WTC11 (cell line): ENCODE measurements around the gene NCOA1. TPM values are rescaled to one million over a fixed set of nuclear protein-coding genes. Genes with fewer than 3 reads are reported as not detected.

Source experiments
- ATAC-seq: fragments of 200-7000 bp; cut with Tn5 transposase; 2 replicates; pipeline ENCODE4 v1.10.0; 2021; ENCODE audit warnings: mild to moderate bottlenecking, moderate library complexity
- CTCF ChIA-PET: fragments of 300-600 bp; sonication (Branson Sonifier 250); formaldehyde crosslinking; loops from one replicate; lab custom pipeline; 2021; ENCODE audit warnings: antibody characterized with exemption; lab: Charles Lee
- POLR2A ChIA-PET: fragments of 350-600 bp; sonication (Branson Sonifier 250); formaldehyde crosslinking; loops from one replicate; lab custom pipeline; 2021; ENCODE audit warnings: antibody characterized with exemption; lab: Charles Lee
- DNase-seq: peaks from one replicate; pipeline ENCODE4 v3.0.0; 2021; ENCODE audit warnings: low spot score
- H3K27ac Mint-ChIP-seq: 2 replicates; pipeline ENCODE4 v1.8.0; 2021; ENCODE audit warnings: mixed read lengths
- H3K27me3 Mint-ChIP-seq: 2 replicates; pipeline ENCODE4 v1.8.0; 2021; ENCODE audit warnings: low read depth, mild to moderate bottlenecking, moderate library complexity, mixed read lengths
- H3K36me3 Mint-ChIP-seq: 2 replicates; pipeline ENCODE4 v1.8.0; 2021; ENCODE audit warnings: mixed read lengths
- H3K4me1 Mint-ChIP-seq: 2 replicates; pipeline ENCODE4 v1.8.0; 2022; ENCODE audit warnings: mixed read lengths
- H3K4me3 Mint-ChIP-seq: 2 replicates; pipeline ENCODE4 v1.8.0; 2021; ENCODE audit warnings: mild to moderate bottlenecking, moderate library complexity, mixed read lengths
- H3K9me3 Mint-ChIP-seq: 2 replicates; pipeline ENCODE4 v1.8.0; 2021; ENCODE audit warnings: mixed read lengths
- NFATC4 ChIP-seq: fragments of 250-450 bp; sonication (Bioruptor Pico); IDR thresholded peaks from 2 replicates; pipeline ENCODE4 v1.9.0; 2021; ENCODE audit warnings: mild to moderate bottlenecking
- NR1H2 ChIP-seq: sonication (generic); formaldehyde crosslinking; IDR thresholded peaks from 2 replicates; pipeline ENCODE4 v1.9.0; 2021; ENCODE audit warnings: mild to moderate bottlenecking, moderate library complexity, missing genetic modification reagents
- NR3C1 ChIP-seq: sonication (generic); formaldehyde crosslinking; conservative IDR thresholded peaks from 2 replicates; pipeline ENCODE4 v1.8.1; 2023; ENCODE audit warnings: low read depth, mild to moderate bottlenecking, missing genetic modification reagents
- PRRX2 ChIP-seq: fragments of 250-450 bp; sonication (Bioruptor Pico); IDR thresholded peaks from 2 replicates; pipeline ENCODE4 v1.8.0; 2021; ENCODE audit warnings: mild to moderate bottlenecking
- RELA ChIP-seq: sonication (generic); formaldehyde crosslinking; IDR thresholded peaks from 2 replicates; pipeline ENCODE4 v1.8.1; 2022; ENCODE audit warnings: missing genetic modification reagents, mild to moderate bottlenecking, borderline replicate concordance
- TEAD1 ChIP-seq: sonication (generic); formaldehyde crosslinking; IDR thresholded peaks from 2 replicates; pipeline ENCODE4 v1.8.0; 2022; ENCODE audit warnings: mild to moderate bottlenecking, missing genetic modification reagents
- ZBTB21 ChIP-seq: sonication (generic); formaldehyde crosslinking; IDR thresholded peaks from 2 replicates; pipeline ENCODE4 v1.8.1; 2023; ENCODE audit warnings: mild to moderate bottlenecking, missing genetic modification reagents, borderline replicate concordance
- ZNF423 ChIP-seq: fragments of 250-450 bp; sonication (Bioruptor Pico); IDR thresholded peaks from 2 replicates; pipeline ENCODE4 v2.1.2; 2022; ENCODE audit warnings: mild to moderate bottlenecking, moderate library complexity
- ZNF671 ChIP-seq: fragments of 250-450 bp; sonication (Bioruptor Pico); IDR thresholded peaks from 2 replicates; pipeline ENCODE4 v1.8.0; 2021; ENCODE audit warnings: mild to moderate bottlenecking
- total RNA-seq: library from RNA; stranded (reverse); gene quantifications from 3 replicates; pipeline ENCODE4 v1.2.3, GENCODE V29; 2021
- TF ChIP-seq, protein P1 (sequence below): sonication (generic); formaldehyde crosslinking; IDR thresholded peaks from 2 replicates; pipeline ENCODE4 v1.8.1; 2022; ENCODE audit warnings: mild to moderate bottlenecking, moderate library complexity, missing genetic modification reagents
- TF ChIP-seq, protein P2 (sequence below): sonication (generic); formaldehyde crosslinking; IDR thresholded peaks from 2 replicates; pipeline ENCODE4 v1.8.0; 2022; ENCODE audit warnings: missing genetic modification reagents
- TF ChIP-seq, protein P3 (sequence below): sonication (generic); formaldehyde crosslinking; IDR thresholded peaks from 2 replicates; pipeline ENCODE4 v1.8.0; 2022; ENCODE audit warnings: mild to moderate bottlenecking, missing genetic modification reagents
- TF ChIP-seq, protein P4 (sequence below): sonication (generic); formaldehyde crosslinking; IDR thresholded peaks from 2 replicates; pipeline ENCODE4 v1.8.1; 2023; ENCODE audit warnings: mild to moderate bottlenecking, missing genetic modification reagents
- TF ChIP-seq, protein P5 (sequence below): sonication (generic); formaldehyde crosslinking; IDR thresholded peaks from 2 replicates; pipeline ENCODE4 v1.8.0; 2023; ENCODE audit warnings: missing genetic modification reagents, mild to moderate bottlenecking, borderline replicate concordance
- TF ChIP-seq, protein P6 (sequence below): sonication (generic); formaldehyde crosslinking; IDR thresholded peaks from 2 replicates; pipeline ENCODE4 v1.8.1; 2022; ENCODE audit warnings: mild to moderate bottlenecking, missing genetic modification reagents, moderate library complexity, borderline replicate concordance

The NCOA1 gene
- total RNA-seq, 1 experiment from 2014 or later, result 16.9 TPM

DNA sequence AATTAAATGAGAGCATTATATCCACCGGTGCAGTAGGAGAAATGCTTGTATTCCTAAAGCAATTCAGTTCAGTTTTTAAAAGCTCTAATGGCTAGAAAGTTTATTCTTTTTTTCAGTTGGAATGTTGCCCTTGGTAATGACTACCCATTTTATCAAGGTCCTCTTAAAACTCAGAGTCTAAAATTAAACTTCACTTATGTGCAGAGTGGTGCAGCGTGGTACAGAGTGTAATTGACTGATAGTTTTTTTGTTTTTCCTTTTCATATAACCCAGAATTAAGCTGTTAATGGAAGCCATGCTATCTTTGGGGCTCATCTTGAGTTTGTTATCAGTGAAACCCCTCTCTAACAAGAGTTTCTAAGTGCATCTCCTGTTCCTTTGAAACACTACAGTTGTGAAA, 21.4 kb downstream of the NCOA1 start (continued):
- TF ChIP-seq NR1H2 (CRISPR knock-in tag) (no peak), ZNF423 (no peak), PRRX2 (CRISPR knock-in tag) (no peak)
- TF ChIP-seq, protein P1, sequence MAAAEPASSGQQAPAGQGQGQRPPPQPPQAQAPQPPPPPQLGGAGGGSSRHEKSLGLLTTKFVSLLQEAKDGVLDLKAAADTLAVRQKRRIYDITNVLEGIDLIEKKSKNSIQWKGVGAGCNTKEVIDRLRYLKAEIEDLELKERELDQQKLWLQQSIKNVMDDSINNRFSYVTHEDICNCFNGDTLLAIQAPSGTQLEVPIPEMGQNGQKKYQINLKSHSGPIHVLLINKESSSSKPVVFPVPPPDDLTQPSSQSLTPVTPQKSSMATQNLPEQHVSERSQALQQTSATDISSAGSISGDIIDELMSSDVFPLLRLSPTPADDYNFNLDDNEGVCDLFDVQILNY (CRISPR knock-in tag), result no peak
- TF ChIP-seq, protein P2, sequence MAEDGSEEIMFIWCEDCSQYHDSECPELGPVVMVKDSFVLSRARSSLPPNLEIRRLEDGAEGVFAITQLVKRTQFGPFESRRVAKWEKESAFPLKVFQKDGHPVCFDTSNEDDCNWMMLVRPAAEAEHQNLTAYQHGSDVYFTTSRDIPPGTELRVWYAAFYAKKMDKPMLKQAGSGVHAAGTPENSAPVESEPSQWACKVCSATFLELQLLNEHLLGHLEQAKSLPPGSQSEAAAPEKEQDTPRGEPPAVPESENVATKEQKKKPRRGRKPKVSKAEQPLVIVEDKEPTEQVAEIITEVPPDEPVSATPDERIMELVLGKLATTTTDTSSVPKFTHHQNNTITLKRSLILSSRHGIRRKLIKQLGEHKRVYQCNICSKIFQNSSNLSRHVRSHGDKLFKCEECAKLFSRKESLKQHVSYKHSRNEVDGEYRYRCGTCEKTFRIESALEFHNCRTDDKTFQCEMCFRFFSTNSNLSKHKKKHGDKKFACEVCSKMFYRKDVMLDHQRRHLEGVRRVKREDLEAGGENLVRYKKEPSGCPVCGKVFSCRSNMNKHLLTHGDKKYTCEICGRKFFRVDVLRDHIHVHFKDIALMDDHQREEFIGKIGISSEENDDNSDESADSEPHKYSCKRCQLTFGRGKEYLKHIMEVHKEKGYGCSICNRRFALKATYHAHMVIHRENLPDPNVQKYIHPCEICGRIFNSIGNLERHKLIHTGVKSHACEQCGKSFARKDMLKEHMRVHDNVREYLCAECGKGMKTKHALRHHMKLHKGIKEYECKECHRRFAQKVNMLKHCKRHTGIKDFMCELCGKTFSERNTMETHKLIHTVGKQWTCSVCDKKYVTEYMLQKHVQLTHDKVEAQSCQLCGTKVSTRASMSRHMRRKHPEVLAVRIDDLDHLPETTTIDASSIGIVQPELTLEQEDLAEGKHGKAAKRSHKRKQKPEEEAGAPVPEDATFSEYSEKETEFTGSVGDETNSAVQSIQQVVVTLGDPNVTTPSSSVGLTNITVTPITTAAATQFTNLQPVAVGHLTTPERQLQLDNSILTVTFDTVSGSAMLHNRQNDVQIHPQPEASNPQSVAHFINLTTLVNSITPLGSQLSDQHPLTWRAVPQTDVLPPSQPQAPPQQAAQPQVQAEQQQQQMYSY (CRISPR knock-in tag), result no peak

DNA sequence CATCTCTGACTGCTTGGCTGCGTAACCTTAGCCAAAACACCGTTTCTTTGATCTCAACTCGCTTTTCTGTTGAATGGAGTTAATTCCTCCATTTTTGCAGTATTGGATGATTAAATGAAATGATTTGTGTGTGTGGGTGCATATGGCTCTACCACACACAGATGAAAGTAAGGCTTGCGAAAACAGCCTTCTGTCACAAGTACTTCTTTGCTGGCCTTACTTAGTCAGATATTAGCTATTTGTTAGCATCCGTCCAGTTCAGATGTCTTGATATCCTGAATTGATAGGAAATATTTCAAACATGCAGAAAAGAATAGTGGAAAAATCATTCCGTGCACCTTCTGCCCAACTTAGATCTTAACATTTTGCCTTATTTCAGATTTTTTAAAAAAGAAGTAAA, 21.8 kb downstream of the NCOA1 start:
- H3K27ac Mint-ChIP-seq, result no peak overlapping the region
- no peak overlapping the region for H3K4me3 Mint-ChIP-seq
- DNase-seq (no peak), ATAC-seq (no peak)
- H3K27me3 Mint-ChIP-seq, result no peaks in the 10 kb centered on the region
- H3K36me3 Mint-ChIP-seq, result no peaks in the 10 kb centered on the region
- H3K4me1 Mint-ChIP-seq, result peaks cover 7% of the 10 kb centered on the region
- TF ChIP-seq ZBTB21 (no peak), RELA (no peak), ZNF671 (CRISPR knock-in tag) (no peak), NR3C1 (CRISPR knock-in tag) (no peak), NFATC4 (CRISPR knock-in tag) (no peak), TEAD1 (CRISPR knock-in tag) (no peak)
- TF ChIP-seq, protein P3, sequence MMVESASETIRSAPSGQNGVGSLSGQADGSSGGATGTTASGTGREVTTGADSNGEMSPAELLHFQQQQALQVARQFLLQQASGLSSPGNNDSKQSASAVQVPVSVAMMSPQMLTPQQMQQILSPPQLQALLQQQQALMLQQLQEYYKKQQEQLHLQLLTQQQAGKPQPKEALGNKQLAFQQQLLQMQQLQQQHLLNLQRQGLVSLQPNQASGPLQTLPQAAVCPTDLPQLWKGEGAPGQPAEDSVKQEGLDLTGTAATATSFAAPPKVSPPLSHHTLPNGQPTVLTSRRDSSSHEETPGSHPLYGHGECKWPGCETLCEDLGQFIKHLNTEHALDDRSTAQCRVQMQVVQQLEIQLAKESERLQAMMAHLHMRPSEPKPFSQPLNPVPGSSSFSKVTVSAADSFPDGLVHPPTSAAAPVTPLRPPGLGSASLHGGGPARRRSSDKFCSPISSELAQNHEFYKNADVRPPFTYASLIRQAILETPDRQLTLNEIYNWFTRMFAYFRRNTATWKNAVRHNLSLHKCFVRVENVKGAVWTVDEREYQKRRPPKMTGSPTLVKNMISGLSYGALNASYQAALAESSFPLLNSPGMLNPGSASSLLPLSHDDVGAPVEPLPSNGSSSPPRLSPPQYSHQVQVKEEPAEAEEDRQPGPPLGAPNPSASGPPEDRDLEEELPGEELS (CRISPR knock-in tag), result no peak
- TF ChIP-seq, protein P4, sequence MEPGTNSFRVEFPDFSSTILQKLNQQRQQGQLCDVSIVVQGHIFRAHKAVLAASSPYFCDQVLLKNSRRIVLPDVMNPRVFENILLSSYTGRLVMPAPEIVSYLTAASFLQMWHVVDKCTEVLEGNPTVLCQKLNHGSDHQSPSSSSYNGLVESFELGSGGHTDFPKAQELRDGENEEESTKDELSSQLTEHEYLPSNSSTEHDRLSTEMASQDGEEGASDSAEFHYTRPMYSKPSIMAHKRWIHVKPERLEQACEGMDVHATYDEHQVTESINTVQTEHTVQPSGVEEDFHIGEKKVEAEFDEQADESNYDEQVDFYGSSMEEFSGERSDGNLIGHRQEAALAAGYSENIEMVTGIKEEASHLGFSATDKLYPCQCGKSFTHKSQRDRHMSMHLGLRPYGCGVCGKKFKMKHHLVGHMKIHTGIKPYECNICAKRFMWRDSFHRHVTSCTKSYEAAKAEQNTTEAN (CRISPR knock-in tag), result no peak
- TF ChIP-seq, protein P5, sequence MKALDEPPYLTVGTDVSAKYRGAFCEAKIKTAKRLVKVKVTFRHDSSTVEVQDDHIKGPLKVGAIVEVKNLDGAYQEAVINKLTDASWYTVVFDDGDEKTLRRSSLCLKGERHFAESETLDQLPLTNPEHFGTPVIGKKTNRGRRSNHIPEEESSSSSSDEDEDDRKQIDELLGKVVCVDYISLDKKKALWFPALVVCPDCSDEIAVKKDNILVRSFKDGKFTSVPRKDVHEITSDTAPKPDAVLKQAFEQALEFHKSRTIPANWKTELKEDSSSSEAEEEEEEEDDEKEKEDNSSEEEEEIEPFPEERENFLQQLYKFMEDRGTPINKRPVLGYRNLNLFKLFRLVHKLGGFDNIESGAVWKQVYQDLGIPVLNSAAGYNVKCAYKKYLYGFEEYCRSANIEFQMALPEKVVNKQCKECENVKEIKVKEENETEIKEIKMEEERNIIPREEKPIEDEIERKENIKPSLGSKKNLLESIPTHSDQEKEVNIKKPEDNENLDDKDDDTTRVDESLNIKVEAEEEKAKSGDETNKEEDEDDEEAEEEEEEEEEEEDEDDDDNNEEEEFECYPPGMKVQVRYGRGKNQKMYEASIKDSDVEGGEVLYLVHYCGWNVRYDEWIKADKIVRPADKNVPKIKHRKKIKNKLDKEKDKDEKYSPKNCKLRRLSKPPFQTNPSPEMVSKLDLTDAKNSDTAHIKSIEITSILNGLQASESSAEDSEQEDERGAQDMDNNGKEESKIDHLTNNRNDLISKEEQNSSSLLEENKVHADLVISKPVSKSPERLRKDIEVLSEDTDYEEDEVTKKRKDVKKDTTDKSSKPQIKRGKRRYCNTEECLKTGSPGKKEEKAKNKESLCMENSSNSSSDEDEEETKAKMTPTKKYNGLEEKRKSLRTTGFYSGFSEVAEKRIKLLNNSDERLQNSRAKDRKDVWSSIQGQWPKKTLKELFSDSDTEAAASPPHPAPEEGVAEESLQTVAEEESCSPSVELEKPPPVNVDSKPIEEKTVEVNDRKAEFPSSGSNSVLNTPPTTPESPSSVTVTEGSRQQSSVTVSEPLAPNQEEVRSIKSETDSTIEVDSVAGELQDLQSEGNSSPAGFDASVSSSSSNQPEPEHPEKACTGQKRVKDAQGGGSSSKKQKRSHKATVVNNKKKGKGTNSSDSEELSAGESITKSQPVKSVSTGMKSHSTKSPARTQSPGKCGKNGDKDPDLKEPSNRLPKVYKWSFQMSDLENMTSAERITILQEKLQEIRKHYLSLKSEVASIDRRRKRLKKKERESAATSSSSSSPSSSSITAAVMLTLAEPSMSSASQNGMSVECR (CRISPR knock-in tag), result no peak
- TF ChIP-seq, protein P6, sequence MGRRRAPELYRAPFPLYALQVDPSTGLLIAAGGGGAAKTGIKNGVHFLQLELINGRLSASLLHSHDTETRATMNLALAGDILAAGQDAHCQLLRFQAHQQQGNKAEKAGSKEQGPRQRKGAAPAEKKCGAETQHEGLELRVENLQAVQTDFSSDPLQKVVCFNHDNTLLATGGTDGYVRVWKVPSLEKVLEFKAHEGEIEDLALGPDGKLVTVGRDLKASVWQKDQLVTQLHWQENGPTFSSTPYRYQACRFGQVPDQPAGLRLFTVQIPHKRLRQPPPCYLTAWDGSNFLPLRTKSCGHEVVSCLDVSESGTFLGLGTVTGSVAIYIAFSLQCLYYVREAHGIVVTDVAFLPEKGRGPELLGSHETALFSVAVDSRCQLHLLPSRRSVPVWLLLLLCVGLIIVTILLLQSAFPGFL (CRISPR knock-in tag), result no peak
- no peaks in the 10 kb centered on the region for H3K9me3 Mint-ChIP-seq
- CTCF ChIA-PET, result no interaction called here
- POLR2A ChIA-PET, result no interaction called here
